H1 (cell line): ENCODE measurements around the gene RERE. TPM values are rescaled to one million over a fixed set of nuclear protein-coding genes. Genes with fewer than 3 reads are reported as not detected.

Experiments used
- CTCF ChIA-PET: fragments of 300-600 bp; sonication (Branson Sonifier 250); formaldehyde crosslinking; loops from one replicate; lab custom pipeline; 2021; ENCODE audit not compliant: partially characterized antibody; lab: Charles Lee
- POLR2A ChIA-PET: fragments of 300-600 bp; sonication (Branson Sonifier 250); formaldehyde crosslinking; loops from one replicate; lab custom pipeline; 2021; ENCODE audit warnings: inconsistent platforms; ENCODE audit not compliant: partially characterized antibody; lab: Charles Lee
- DNase-seq, 2 experiments: peaks; one replicate each; pipeline versions ENCODE4 v3.0.0 to v3.0.0-alpha.2; 2010 to 2022; ENCODE audit warnings: low spot score in 2 of 2, low read depth in 1 of 2, mixed read lengths in 1 of 2
- FAIRE-seq: peaks from 2 replicates; lab custom pipeline; 2011; peaks lifted over from hg19 to GRCh38; lab: Jason Lieb, UNC
- H2AFZ ChIP-seq: 2 replicates; pipeline ENCODE4 v1.8.1; 2012; ENCODE audit warnings: low read length, inconsistent platforms
- H2AK5ac ChIP-seq: 2 replicates; pipeline ENCODE4 v1.6.1; 2013; ENCODE audit warnings: low read depth, low read length
- H2BK120ac ChIP-seq: replicated peaks from 2 replicates; pipeline ENCODE3; 2013; ENCODE audit warnings: low read depth, low read length, inconsistent platforms
- H2BK12ac ChIP-seq: 2 replicates; pipeline ENCODE4 v1.6.1; 2013; ENCODE audit warnings: low read depth, low read length
- H2BK15ac ChIP-seq: 2 replicates; pipeline ENCODE4 v1.6.1; 2013; ENCODE audit warnings: low read length
- H2BK20ac ChIP-seq: 2 replicates; pipeline ENCODE4 v1.6.1; 2013; ENCODE audit warnings: low read length
- H2BK5ac ChIP-seq: 2 replicates; pipeline ENCODE4 v1.6.1; 2013; ENCODE audit warnings: low read depth, low read length
- H3K14ac ChIP-seq: 2 replicates; pipeline ENCODE4 v1.6.1; 2013; ENCODE audit warnings: inconsistent platforms; ENCODE audit not compliant: insufficient read length
- H3K18ac ChIP-seq: 2 replicates; pipeline ENCODE4 v1.6.1; 2013; ENCODE audit warnings: low read length; ENCODE audit errors: extremely low read depth
- H3K23ac ChIP-seq: 2 replicates; pipeline ENCODE4 v1.6.1; 2013; ENCODE audit warnings: inconsistent platforms; ENCODE audit not compliant: insufficient read length
- H3K23me2 ChIP-seq: 2 replicates; pipeline ENCODE4 v1.6.1; 2013; ENCODE audit warnings: low read depth, low read length
- H3K27ac ChIP-seq: 2 replicates; pipeline ENCODE4 v1.6.1; 2011; ENCODE audit warnings: low read depth, low read length, inconsistent platforms
- H3K27me3 ChIP-seq, 4 experiments: replicated peaks in 1 of 4; 1 replicate in 1 of 4; 2 replicates in 3 of 4; pipeline versions ENCODE4 v1.6.1 to v1.8.1; 2011 to 2013; ENCODE audit warnings: low read length in 3 of 4, mild to moderate bottlenecking in 3 of 4, inconsistent platforms in 2 of 4, mixed read lengths in 2 of 4, moderate library complexity in 1 of 4; ENCODE audit not compliant: control insufficient read depth in 3 of 4, insufficient read depth in 3 of 4; ENCODE audit errors: extremely low read depth in 1 of 4
- H3K36me3 ChIP-seq, 4 experiments: 2 replicates each; pipeline versions ENCODE4 v1.6.1 to v1.8.1; 2011 to 2013; ENCODE audit warnings: mild to moderate bottlenecking in 4 of 4, low read length in 3 of 4, moderate library complexity in 2 of 4, control low read depth in 1 of 4, inconsistent platforms in 1 of 4; ENCODE audit not compliant: insufficient read depth in 4 of 4, control insufficient read depth in 2 of 4
- H3K4ac ChIP-seq: replicated peaks from 2 replicates; pipeline ENCODE3; 2013; ENCODE audit warnings: low read length, low read depth, mixed read lengths, inconsistent platforms; ENCODE audit not compliant: insufficient read length
- H3K4me1 ChIP-seq, 4 experiments: replicated peaks in 1 of 4; 1 replicate in 1 of 4; 2 replicates in 3 of 4; pipeline versions ENCODE4 v1.6.1 to v1.8.1; 2011 to 2013; ENCODE audit warnings: low read length in 3 of 4, inconsistent platforms in 2 of 4, mixed read lengths in 1 of 4; ENCODE audit not compliant: insufficient read depth in 4 of 4, control insufficient read depth in 3 of 4
- H3K4me2 ChIP-seq, 2 experiments: 2 replicates each; pipeline versions ENCODE4 v1.6.1 to v1.8.1; 2011 to 2013; ENCODE audit warnings: low read depth in 2 of 2, low read length in 2 of 2, control low read depth in 1 of 2, inconsistent platforms in 1 of 2, mild to moderate bottlenecking in 1 of 2; ENCODE audit not compliant: insufficient read depth in 1 of 2
- H3K4me3 ChIP-seq, 4 experiments: fragments of 200-600, 300-600 bp in 1 of 4; sonication (generic), shearing (Covaris generic), sonication (Bioruptor Twin) in 1 of 4; 2 replicates each; pipeline versions ENCODE4 v1.5.1 to v1.8.1; 2011 to 2016; ENCODE audit warnings: low read length in 4 of 4, low read depth in 3 of 4, control low read depth in 2 of 4, inconsistent platforms in 2 of 4, mild to moderate bottlenecking in 2 of 4, mixed read lengths in 1 of 4, moderate library complexity in 1 of 4; ENCODE audit not compliant: insufficient read depth in 2 of 4; ENCODE audit errors: extremely low read depth in 1 of 4
- H3K56ac ChIP-seq: replicated peaks from 2 replicates; pipeline ENCODE3; 2013; ENCODE audit warnings: low read depth, mild to moderate bottlenecking, mixed read lengths, low read length, inconsistent platforms; ENCODE audit not compliant: insufficient read length
- H3K79me1 ChIP-seq: 2 replicates; pipeline ENCODE4 v1.6.1; 2013; ENCODE audit warnings: low read depth, low read length, control low read depth
- H3K79me2 ChIP-seq, 2 experiments: 2 replicates each; pipeline versions ENCODE4 v1.6.1 to v1.8.1; 2012 to 2013; ENCODE audit warnings: low read length in 2 of 2, mild to moderate bottlenecking in 2 of 2, inconsistent platforms in 1 of 2; ENCODE audit not compliant: insufficient read depth in 2 of 2, control insufficient read depth in 1 of 2
- H3K9ac ChIP-seq, 4 experiments: replicated peaks in 1 of 4; 1 replicate in 1 of 4; 2 replicates in 3 of 4; pipeline versions ENCODE4 v1.6.1 to v1.8.1; 2011 to 2013; ENCODE audit warnings: low read depth in 3 of 4, low read length in 3 of 4, control low read depth in 2 of 4, mild to moderate bottlenecking in 2 of 4, moderate library complexity in 2 of 4, inconsistent platforms in 1 of 4; ENCODE audit errors: extremely low read depth in 1 of 4
- H3K9me3 ChIP-seq, 2 experiments: 2 replicates each; pipeline versions ENCODE4 v1.6.1 to v1.8.1; 2012 to 2013; ENCODE audit warnings: mild to moderate bottlenecking in 2 of 2, moderate library complexity in 2 of 2, control low read depth in 1 of 2, inconsistent platforms in 1 of 2, low read depth in 1 of 2, low read length in 1 of 2, mixed read lengths in 1 of 2; ENCODE audit not compliant: insufficient read depth in 2 of 2
- H4K20me1 ChIP-seq, 2 experiments: replicated peaks in 1 of 2; 2 replicates each; pipeline versions ENCODE3 to v1.8.1; 2011 to 2013; ENCODE audit warnings: inconsistent platforms in 2 of 2, low read length in 2 of 2, mild to moderate bottlenecking in 1 of 2; ENCODE audit not compliant: insufficient read depth in 2 of 2, control insufficient read depth in 1 of 2
- H4K5ac ChIP-seq: 2 replicates; pipeline ENCODE4 v1.6.1; 2013; ENCODE audit warnings: low read length, low read depth, mixed read lengths, inconsistent platforms; ENCODE audit not compliant: insufficient read length
- H4K8ac ChIP-seq: 2 replicates; pipeline ENCODE4 v1.8.0; 2013; ENCODE audit warnings: mild to moderate bottlenecking, moderate library complexity, low read length, inconsistent platforms; ENCODE audit not compliant: insufficient read depth; ENCODE audit errors: extremely low read depth
- H4K91ac ChIP-seq: replicated peaks from 2 replicates; pipeline ENCODE3; 2013; ENCODE audit warnings: low read length, mixed read lengths, inconsistent platforms; ENCODE audit not compliant: insufficient read length
- WGBS, 2 experiments: shearing (Covaris generic) in 1 of 2; methylation state at CpG; one replicate each; pipeline versions ENCODE4 v1.1.6 to v1.1.7; 2013 to 2015; ENCODE audit warnings: low lambda C conversion rate in 2 of 2, mixed read lengths in 2 of 2, inconsistent platforms in 1 of 2, low coverage in 1 of 2, missing lambda C conversion rate in 1 of 2; ENCODE audit not compliant: insufficient replicate concordance in 2 of 2, insufficient coverage in 1 of 2, insufficient read length in 1 of 2; ENCODE audit errors: extremely low coverage in 1 of 2, missing lambda C conversion rate in 1 of 2; 5-methylcytosine and 5-hydroxymethylcytosine counted together
- polyA plus RNA-seq, 7 experiments: library from polyadenylated mRNA; depleted of rRNA in 3 of 7; stranded (reverse) in 5 of 7; unstranded in 2 of 7; fragments of >200 nt in 5 of 7; fragments of 200-250 nt in 2 of 7; gene quantifications; 1 replicate in 5 of 7; 2 replicates in 1 of 7; 4 replicates in 1 of 7; pipeline versions ENCODE4 v1.2.1 to v1.2.3, GENCODE V29; 2011 to 2013; ENCODE audit warnings: missing spikeins in 2 of 7, mixed read lengths in 2 of 7
- total RNA-seq: library from RNA; stranded (reverse); fragmentation: NEBNext Ultra II Directional; extraction: Animal tissue kit (Norgen Biotek cat#: 25700); gene quantifications from 2 replicates; pipeline ENCODE4 v1.2.1, GENCODE V29; 2021

Gene RERE
- total and polyA plus RNA-seq, 2 of the 8 experiments (the other 6 are each of a cell fraction or from before 2014, with no cell fraction given): 15.3 to 142 TPM

DNA sequence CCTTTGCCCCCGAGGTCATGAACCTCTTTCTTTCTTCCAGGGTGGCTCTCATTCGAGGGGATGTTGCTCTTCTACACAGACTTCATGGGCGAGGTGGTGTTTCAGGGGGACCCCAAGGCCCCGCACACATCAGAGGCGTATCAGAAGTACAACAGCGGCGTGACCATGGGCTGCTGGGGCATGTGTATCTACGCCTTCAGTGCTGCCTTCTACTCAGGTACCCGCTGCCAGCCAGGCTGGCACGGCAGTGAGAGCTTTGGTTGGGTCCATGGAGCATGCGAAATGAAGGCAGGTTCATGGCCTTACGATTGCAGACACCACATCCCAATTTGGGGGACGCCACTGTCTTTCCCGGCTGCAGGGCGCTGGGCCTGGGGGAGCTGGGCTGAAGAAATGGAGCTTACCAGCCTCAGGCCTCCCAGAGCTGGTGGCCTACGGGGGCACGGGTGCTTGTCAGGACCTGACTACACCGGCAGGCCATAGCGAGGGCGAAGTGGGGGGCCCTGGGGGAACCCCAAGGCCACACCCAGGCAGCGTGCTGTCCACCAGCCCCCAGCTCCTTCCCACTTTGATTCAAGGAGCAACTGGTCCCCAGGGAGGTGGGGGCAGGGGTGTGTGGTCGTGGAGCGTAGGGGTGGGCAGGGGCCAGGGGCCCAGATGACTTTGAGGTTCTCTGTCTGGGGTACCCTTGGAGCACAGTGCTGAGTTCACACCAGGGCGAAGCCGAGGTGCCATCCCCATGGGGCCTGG, 479.5 kb downstream of the RERE start:
- Histone ChIP-seq H3K4me2 (no peak overlapping the region), H3K14ac (no peak overlapping the region), H3K4me1 (no peaks in the 10 kb centered on the region), H2BK20ac (no peak overlapping the region), H2AK5ac (no peak overlapping the region), H3K23me2 (no peaks in the 10 kb centered on the region), H3K79me1 (no peaks in the 10 kb centered on the region), H3K9me3 (no peaks in the 10 kb centered on the region), H3K36me3 (no peaks in the 10 kb centered on the region), H4K5ac (no peak overlapping the region), H3K18ac (no peak overlapping the region), H3K27ac (no peak overlapping the region), H3K27me3 (no peaks in the 10 kb centered on the region), H3K79me2 (no peaks in the 10 kb centered on the region), H4K91ac (no peak overlapping the region), H2BK12ac (no peak overlapping the region), H3K9ac (no peak overlapping the region), H4K20me1 (no peaks in the 10 kb centered on the region), H3K23ac (no peak overlapping the region), H3K4ac (no peak overlapping the region), H2BK5ac (no peak overlapping the region), H2BK120ac (no peak overlapping the region), H3K56ac (no peak overlapping the region), H2AFZ (no peak overlapping the region), H4K8ac (peak overlapping the region; percentile 68), H3K4me3 (no peak overlapping the region), H2BK15ac (no peak overlapping the region)
- CTCF ChIA-PET: interaction anchor here (0.6 to 2.0 kb wide), 5 partner anchors 9 to 175 kb away, joined by 3 to 7 read pairs (median 5); no protein-coding TSS in a partner anchor
- DNase-seq (no peak), FAIRE-seq (no peak)
- POLR2A ChIA-PET: no interaction called here
- 93% methylated on average over 22 of the region's 25 CpGs; no CpG with 5 or more reads in 1 of the 2 experiments for WGBS, 2 experiments
